Endothelial cell of umbilical vein (primary cell): Measurements from ENCODE around the gene TRIM22. TPM values are rescaled to one million over a fixed set of nuclear protein-coding genes. Genes with fewer than 3 reads are reported as not detected.

Experiments
- BruUV-seq: library from RNA; stranded (reverse); fragments of 400-500 nt; replicated peaks from 2 replicates; lab custom pipeline; 2021; lab: Mats Ljungman, UMichigan
- CTCF ChIA-PET: fragments of 300-600, 350-600 bp; sonication (Branson Sonifier 250); formaldehyde crosslinking; loops from one replicate; lab custom pipeline; 2021; ENCODE audit warnings: antibody characterized with exemption, inconsistent platforms; lab: Charles Lee
- POLR2A ChIA-PET: fragments of 300-600, 350-600 bp; sonication (Branson Sonifier 250); formaldehyde crosslinking; loops from one replicate; lab custom pipeline; 2021; ENCODE audit warnings: antibody characterized with exemption, inconsistent platforms; lab: Charles Lee
- DNase-seq: peaks from one replicate; pipeline ENCODE4 v3.0.0-alpha.2; 2011; ENCODE audit warnings: low read depth, low spot score
- FAIRE-seq: peaks from 2 replicates; lab custom pipeline; 2011; peaks lifted over from hg19 to GRCh38; lab: Jason Lieb, UNC
- H2AFZ ChIP-seq: 2 replicates; pipeline ENCODE4 v1.6.0; 2012; ENCODE audit warnings: low read depth, low read length, control low read depth, inconsistent platforms
- H3K27ac ChIP-seq: 2 replicates; pipeline ENCODE4 v1.5.1; 2011; ENCODE audit warnings: low read depth, mild to moderate bottlenecking, control low read depth, low read length, moderate library complexity; ENCODE audit not compliant: insufficient read depth
- H3K27me3 ChIP-seq, 2 experiments: 2 replicates each; pipeline versions ENCODE4 v1.6.0 to v1.6.1; 2011; ENCODE audit warnings: low read length in 2 of 2, mixed read lengths in 1 of 2; ENCODE audit not compliant: control insufficient read depth in 2 of 2, insufficient read depth in 2 of 2
- H3K36me3 ChIP-seq, 2 experiments: 2 replicates in 1 of 2; 3 replicates in 1 of 2; pipeline ENCODE4 v1.5.1; 2011; ENCODE audit warnings: low read length in 2 of 2, mild to moderate bottlenecking in 1 of 2, moderate library complexity in 1 of 2; ENCODE audit not compliant: control insufficient read depth in 2 of 2, insufficient read depth in 2 of 2; ENCODE audit errors: extremely low read depth in 1 of 2
- H3K4me1 ChIP-seq: 3 replicates; pipeline ENCODE4 v1.5.1; 2011; ENCODE audit warnings: mild to moderate bottlenecking, low read length; ENCODE audit not compliant: control insufficient read depth, insufficient read depth; ENCODE audit errors: extremely low read depth
- H3K4me2 ChIP-seq: 2 replicates; pipeline ENCODE4 v1.6.1; 2011; ENCODE audit warnings: low read length, control low read depth, mixed read lengths; ENCODE audit not compliant: insufficient read depth
- H3K4me3 ChIP-seq, 3 experiments: fragments of 200-600 bp in 1 of 3; sonication (generic), shearing (Covaris generic) in 1 of 3; replicated peaks in 1 of 3; 2 replicates each; pipeline ENCODE4 v1.5.1; 2011 to 2016; ENCODE audit warnings: control low read depth in 3 of 3, low read length in 3 of 3, mild to moderate bottlenecking in 2 of 3, inconsistent platforms in 1 of 3, low read depth in 1 of 3, moderate library complexity in 1 of 3; ENCODE audit not compliant: insufficient read depth in 1 of 3
- H3K79me2 ChIP-seq: 2 replicates; pipeline ENCODE4 v1.6.0; 2012; ENCODE audit warnings: low read length, inconsistent platforms; ENCODE audit not compliant: control insufficient read depth, insufficient read depth
- H3K9ac ChIP-seq: replicated peaks from 2 replicates; pipeline ENCODE3; 2011; ENCODE audit warnings: low read length, control low read depth; ENCODE audit not compliant: insufficient read depth; ENCODE audit errors: extremely low read depth
- H3K9me1 ChIP-seq: replicated peaks from 3 replicates; pipeline ENCODE4 v1.6.0; 2011; ENCODE audit warnings: mild to moderate bottlenecking, low read length; ENCODE audit not compliant: control insufficient read depth, insufficient read depth; ENCODE audit errors: extremely low read depth
- H3K9me3 ChIP-seq: replicated peaks from 2 replicates; pipeline ENCODE4 v1.5.1; 2012; ENCODE audit warnings: low read length, inconsistent platforms; ENCODE audit not compliant: control insufficient read depth, insufficient read depth
- H4K20me1 ChIP-seq: replicated peaks from 2 replicates; pipeline ENCODE3; 2011; ENCODE audit warnings: mild to moderate bottlenecking, low read length; ENCODE audit not compliant: control insufficient read depth, insufficient read depth; ENCODE audit errors: extremely low read depth
- CTCF ChIP-seq, 2 donors: IDR thresholded peaks; 1 replicate in 1 of 2; 2 replicates in 1 of 2; pipeline ENCODE4 v1.5.1; 2011; ENCODE audit warnings: low read length in 2 of 2, mild to moderate bottlenecking in 2 of 2, moderate library complexity in 2 of 2, control low read depth in 1 of 2, inconsistent platforms in 1 of 2, low read depth in 1 of 2; ENCODE audit not compliant: insufficient read depth in 1 of 2; ENCODE audit errors: extremely low read depth in 1 of 2
- GATA2 ChIP-seq: IDR thresholded peaks from 2 replicates; pipeline ENCODE4 v1.7.0; 2011; ENCODE audit warnings: low read depth, mild to moderate bottlenecking, moderate library complexity, mixed read lengths, low read length; ENCODE audit not compliant: insufficient read length, insufficient read depth
- JUN ChIP-seq: IDR thresholded peaks from 2 replicates; pipeline ENCODE4 v1.6.1; 2011; ENCODE audit warnings: borderline replicate concordance, low read depth; ENCODE audit not compliant: insufficient read length, insufficient read depth
- MYC ChIP-seq: IDR thresholded peaks from one replicate; pipeline ENCODE4 v1.6.1; 2011; ENCODE audit warnings: mild to moderate bottlenecking, low read depth, low read length
- dilution Hi-C: fragments of 300-500 bp; cut with MboI; formaldehyde crosslinking; loops from one replicate; pipeline ENCODE4 v1.15.0; 2019; ENCODE audit warnings: low sequenced_read_pairs; ENCODE audit not compliant: extremely low pct_ligation_motif_present
- intact Hi-C: fragments of 100-400 bp; cut with micrococcal nuclease; formaldehyde crosslinking; loops from one replicate; pipeline ENCODE4 v1.10.0; 2022
- polyA plus RNA-seq, 4 experiments: library from polyadenylated mRNA; depleted of rRNA in 3 of 4; stranded (reverse) in 3 of 4; unstranded in 1 of 4; fragments of >200 nt; gene quantifications; 2 replicates each; pipeline versions ENCODE4 v1.2.1 to v1.2.3, GENCODE V29; 2011 to 2012; ENCODE audit warnings: missing spikeins in 1 of 4
- total RNA-seq: library from RNA; stranded (reverse); gene quantifications from 2 replicates; pipeline ENCODE4 v1.2.3, GENCODE V29; 2021

Gene TRIM22
- total and polyA plus RNA-seq, 2 donors (not counting 3 experiments of a cell fraction or from before 2014, with no cell fraction given) = 73.5 to 110 TPM

GRCh38 chr11:5727691-5728090, 38.1 kb downstream of the TRIM22 start:
- intact Hi-C loops (no loop called here), dilution Hi-C loops (no loop called here)

More at GRCh38 chr11:5727691-5728090, 38.1 kb downstream of the TRIM22 start:
- Histone ChIP-seq H3K27ac (no peak overlapping the region), H3K4me3 (no peak overlapping the region), H3K9me3 (no peaks in the 10 kb centered on the region), H3K4me1 (no peaks in the 10 kb centered on the region), H2AFZ (no peak overlapping the region), H3K4me2 (no peak overlapping the region), H3K9me1 (no peaks in the 10 kb centered on the region), H3K79me2 (no peaks in the 10 kb centered on the region), H3K36me3 (no peaks in the 10 kb centered on the region), H3K9ac (no peak overlapping the region), H3K27me3 (peaks cover 0 to 5% of the 10 kb centered on the region in 2 experiments), H4K20me1 (no peaks in the 10 kb centered on the region)
- POLR2A ChIA-PET = no interaction called here
- BruUV-seq = no TSS peak
- TF ChIP-seq CTCF (IDR thresholded peaks at IDR 0.05; ENCODE audit: extremely low read depth in 1 of 2, insufficient read depth in 1 of 2, low read depth in 1 of 2, low read length in 2 of 2) = no peak
- TF ChIP-seq JUN = no peak
- no peak for TF ChIP-seq MYC
- no peak for TF ChIP-seq GATA2
- CTCF ChIA-PET = no interaction called here
- FAIRE-seq (no peak), DNase-seq (no peak)
